Body of pancreas (tissue), 4 donors: ENCODE data around the gene CSKMT.

Experiments used
- CTCF ChIP-seq, 7 experiments: fragments of 450-650 bp in 4 of 7; fragments of 200-600 bp in 3 of 7; sonication (generic) in 3 of 7; IDR thresholded peaks; one replicate each; pipeline ENCODE4 v1.5.1; 2016 to 2019; ENCODE audit warnings: antibody characterized with exemption in 7 of 7
- POLR2A ChIP-seq, 3 donors: fragments of 450-650 bp; IDR thresholded peaks; one replicate each; pipeline ENCODE4 v1.6.1; 2016; ENCODE audit warnings: antibody characterized with exemption in 3 of 3, mild to moderate bottlenecking in 2 of 3

- no peak for TF ChIP-seq CTCF (IDR thresholded peaks at IDR 0.05)
- TF ChIP-seq POLR2A (IDR thresholded peaks at IDR 0.05), result peak; percentile 96 to 100 (median 99)
Observed at GRCh38 chr11:62665075-62665598, at the start of gene CSKMT, which contains the start of gene C11orf98.
